Loucy (cell line): ENCODE measurements around the gene C2CD4B.

Experiments used
- EZH2phosphoT487 ChIP-seq: fragments of 200-600 bp; IDR thresholded peaks from 2 replicates; pipeline ENCODE4 v1.6.1; 2018; ENCODE audit warnings: antibody characterized with exemption, mild to moderate bottlenecking, moderate library complexity, borderline replicate concordance
- TF ChIP-seq, protein P1 (sequence below): fragments of 200-600 bp; sonication (generic); conservative IDR thresholded peaks from 2 replicates; pipeline ENCODE4 v1.5.1; 2014; ENCODE audit warnings: mild to moderate bottlenecking, antibody characterized with exemption, low read length

- TF ChIP-seq EZH2phosphoT487: no peak
- TF ChIP-seq, protein P1, sequence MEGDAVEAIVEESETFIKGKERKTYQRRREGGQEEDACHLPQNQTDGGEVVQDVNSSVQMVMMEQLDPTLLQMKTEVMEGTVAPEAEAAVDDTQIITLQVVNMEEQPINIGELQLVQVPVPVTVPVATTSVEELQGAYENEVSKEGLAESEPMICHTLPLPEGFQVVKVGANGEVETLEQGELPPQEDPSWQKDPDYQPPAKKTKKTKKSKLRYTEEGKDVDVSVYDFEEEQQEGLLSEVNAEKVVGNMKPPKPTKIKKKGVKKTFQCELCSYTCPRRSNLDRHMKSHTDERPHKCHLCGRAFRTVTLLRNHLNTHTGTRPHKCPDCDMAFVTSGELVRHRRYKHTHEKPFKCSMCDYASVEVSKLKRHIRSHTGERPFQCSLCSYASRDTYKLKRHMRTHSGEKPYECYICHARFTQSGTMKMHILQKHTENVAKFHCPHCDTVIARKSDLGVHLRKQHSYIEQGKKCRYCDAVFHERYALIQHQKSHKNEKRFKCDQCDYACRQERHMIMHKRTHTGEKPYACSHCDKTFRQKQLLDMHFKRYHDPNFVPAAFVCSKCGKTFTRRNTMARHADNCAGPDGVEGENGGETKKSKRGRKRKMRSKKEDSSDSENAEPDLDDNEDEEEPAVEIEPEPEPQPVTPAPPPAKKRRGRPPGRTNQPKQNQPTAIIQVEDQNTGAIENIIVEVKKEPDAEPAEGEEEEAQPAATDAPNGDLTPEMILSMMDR: no peak
These were observed 31.9 kb downstream of the C2CD4B start for GRCh38 chr15:62133141-62133540.
